Hematopoietic multipotent progenitor cell treated with erythropoietin and hydrocortisone succinate and interleukin-3 and kit ligand, for 8 days (in vitro differentiated cells): ENCODE data around the gene TCEA2.

Source experiments
- DNase-seq: peaks from one replicate; pipeline ENCODE4 v3.0.0-alpha.2; 2015

The TCEA2 gene

DNA sequence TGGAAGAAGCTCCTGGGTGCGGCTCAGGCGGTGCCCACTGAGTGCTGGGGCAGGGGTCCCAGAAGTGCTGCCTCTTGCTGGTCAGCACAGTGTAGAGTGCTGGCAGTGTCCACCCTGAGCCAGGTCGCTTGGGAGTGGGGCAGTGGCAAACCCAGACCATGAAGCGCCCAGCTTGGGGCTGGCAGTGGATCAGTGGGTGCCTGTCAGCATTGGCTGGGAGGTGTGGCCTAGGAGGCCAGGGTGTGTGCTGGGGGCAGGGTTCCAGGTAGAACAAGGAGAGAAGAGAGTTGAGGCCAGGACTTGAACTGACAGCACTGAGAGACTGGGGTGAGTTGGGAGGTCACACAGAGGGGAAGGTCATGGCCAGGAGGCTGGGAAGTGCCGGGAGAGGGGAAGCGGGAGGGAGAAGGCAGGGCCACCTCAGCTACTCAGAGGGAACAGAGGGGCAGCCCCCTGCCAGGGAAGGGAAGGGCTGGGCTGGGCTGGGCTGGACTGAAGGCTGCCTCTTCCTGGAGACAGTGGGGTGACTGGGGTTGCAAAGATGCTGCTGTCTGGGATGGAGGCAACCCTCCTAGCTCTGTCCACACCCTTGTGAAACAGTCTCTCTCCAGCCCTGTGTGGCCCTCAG is 4.1 kb downstream of the TCEA2 start:
- DNase-seq = no peak

DNA sequence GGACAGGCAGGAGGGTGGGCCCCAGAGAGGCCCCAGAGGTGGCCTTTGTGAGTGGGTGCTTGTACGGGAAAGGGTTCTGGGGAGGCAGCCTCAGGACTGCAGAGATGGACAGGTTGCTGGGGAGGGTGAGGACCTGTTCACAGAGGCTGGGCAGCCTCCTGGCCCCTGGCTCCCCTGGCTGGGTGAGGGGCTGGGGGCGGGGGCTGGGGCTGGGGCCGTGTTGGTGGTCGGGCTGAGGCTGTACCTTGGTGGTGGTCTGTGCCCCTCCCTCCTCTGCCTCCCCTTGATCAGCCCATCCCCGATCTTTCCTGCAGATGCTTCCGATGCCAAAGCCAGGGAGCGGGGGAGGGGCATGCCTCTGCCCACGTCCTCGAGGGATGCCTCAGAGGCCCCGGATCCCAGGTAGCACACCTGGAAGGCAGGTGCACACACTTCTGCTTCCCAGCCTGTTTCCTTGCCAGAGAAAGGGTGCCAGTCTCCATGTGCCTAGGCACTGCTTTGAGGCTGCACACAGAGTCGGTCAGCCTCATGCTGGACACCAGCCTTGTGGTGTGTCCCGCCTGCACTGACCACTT is 4.8 kb downstream of the TCEA2 start:
- no peak for DNase-seq

DNA sequence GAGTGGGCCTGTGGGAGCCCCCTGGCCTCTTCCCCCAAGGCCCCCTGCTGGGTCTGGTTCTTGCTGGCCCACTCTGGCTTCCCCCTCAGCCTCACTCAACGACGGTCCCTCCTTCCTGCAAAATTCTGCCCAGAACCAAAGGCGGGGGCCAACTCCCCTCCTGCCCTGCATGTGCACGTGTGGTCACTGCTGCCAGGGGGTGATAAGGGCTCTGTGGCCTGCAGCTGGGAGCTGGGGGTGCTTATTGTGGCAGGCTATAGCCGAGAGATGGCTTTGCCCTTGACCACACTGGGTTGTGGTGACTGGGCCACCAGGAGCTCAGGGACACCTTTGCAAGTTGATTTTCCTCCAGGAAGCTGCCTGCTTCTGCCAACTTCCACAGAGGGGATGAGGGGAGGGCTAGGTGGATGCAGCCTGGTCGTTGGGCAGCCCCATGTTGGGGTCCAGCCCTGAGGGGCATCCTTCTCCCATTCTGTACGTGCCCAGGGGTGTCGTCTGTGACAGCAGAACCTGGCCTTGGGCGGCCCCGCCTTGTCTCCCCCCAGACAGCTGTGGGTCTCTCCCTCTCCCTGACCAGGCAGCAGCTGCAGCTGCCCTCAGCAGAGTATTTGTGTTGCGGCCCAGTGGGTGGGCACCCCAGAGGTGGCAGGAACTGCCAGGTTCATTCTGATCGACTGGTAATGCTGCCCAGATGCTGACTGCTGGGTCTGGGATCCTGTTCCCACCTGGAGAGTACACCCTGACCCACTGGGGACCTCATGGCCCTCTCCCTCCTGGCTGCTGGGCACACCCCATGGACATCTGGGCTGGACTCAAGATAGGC is 5.6 kb downstream of the TCEA2 start:
- peak; percentile 82 for DNase-seq

DNA sequence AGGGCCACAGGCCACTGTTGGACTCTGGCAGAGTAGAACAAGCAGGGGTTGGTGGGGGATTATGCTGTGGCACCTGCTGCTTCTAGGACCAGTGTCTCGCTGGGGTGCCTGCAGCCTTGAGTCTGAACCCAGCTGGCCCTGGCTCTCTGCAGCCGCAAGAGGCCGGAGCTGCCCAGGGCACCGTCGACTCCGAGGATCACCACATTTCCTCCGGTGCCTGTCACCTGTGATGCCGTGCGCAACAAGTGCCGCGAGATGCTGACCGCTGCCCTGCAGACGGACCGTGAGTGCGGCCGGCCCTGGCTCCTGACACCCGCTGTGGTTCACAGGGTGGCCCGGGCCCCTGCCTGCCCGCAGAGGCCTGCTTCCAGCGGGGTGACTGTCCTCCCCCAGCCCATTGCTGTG is 6.2 kb downstream of the TCEA2 start:
- no peak for DNase-seq

DNA sequence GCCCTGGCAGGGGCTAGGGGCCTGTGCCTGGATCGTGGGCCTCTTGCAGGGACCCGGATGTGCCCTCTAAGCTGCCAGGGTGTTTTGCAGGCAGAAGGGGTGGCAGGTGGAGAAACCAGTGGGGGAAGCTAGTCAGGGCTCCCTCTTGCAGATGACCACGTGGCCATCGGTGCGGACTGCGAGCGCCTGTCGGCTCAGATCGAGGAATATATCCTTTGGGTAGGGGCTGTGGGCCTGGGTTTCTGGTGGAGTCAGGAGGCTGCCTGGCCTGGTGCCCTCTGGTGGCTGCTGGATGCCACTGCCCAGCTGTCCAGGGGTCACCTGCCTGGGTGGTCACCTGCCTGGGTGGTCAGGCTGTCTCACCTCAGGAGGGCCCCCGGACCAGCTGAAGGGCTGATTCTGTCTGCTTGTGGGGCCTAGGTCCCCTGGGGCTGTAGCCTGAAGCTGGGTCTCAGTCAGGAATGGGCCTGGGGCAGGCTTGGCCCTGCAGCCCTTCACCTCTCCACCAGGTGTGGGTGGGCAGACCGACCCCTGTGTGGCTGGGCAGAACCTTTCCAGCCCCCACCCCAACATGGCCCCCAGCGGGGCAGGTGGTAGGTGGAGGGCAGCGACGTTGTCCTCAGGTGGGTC is 6.7 kb downstream of the TCEA2 start:
- DNase-seq = no peak

DNA sequence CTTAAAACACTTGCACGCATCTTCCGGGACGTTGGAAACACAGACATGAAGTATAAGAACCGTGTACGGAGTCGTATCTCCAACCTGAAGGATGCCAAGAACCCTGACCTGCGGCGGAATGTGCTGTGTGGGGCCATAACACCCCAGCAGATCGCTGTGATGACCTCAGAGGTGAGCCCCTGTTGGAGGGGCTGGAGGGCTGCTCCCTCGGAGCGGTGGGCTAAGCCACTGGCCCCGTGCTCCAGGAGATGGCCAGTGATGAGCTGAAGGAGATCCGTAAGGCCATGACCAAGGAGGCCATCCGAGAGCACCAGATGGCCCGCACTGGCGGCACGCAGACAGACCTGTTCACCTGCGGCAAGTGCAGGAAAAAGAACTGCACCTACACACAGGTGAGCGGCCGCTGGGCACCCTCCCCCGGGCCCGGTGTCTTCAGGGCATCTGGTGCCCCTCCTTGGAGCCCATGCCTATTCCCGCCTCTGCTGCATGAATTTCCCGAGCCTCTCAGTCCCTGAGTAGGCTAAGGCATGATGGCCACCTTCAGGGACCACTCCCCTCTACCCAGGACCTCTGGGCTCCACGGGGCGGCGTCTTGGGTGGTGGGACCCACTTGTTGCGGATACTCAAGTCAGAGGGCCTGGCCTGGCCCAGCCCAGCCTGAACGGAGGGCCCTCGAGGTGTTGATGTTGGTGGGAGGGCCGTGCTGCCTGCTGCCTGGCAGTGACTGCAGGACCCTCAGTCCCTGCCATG is 7.4 kb downstream of the TCEA2 start:
- no peak for DNase-seq

DNA sequence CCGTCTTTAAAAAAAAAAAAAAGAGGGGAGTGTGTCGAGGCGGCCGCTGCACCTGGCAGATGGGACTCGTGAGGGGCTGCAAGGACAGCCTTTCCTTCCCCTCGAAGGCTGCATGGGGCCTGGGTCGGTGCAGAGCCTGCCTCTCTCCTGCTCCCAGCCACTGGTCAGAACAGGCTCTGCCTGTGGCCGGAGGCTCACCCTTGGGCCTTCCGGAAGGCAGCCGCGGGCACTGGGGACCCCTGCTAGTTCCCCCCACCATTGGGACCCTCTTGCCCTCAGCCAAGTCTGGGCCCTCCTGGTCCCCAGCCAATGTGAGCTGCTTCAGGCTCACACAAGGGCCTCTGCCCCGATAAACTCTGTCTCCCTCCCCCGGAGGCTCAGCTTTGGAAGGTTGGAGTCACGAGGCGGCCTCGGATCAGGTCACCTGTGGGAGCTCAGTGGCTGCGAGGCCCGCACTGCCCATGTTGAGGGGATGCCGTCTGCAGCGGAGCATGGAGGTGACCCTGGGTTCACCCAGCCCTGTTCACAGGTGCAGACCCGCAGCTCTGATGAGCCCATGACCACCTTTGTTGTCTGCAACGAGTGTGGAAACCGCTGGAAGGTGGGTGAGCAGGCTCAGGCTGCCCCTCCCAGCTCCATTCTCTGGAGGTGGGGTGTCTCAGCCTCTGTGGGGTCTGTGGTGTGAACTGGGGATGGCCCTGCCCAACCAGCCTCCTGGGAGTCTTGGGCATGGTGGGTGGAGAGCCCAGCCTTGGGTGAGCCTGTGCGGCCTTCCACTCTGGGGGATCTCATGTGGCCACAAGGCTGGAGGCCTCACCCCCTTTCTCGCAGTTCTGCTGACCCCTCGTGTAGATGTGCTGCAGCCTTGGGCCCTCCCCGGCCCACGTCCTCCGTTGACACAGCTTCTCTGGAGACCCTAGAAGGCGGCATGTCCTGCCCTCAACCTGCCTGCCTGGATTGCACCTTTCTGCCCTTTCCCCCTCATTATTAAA is 8.6 kb downstream of the TCEA2 start:
- no peak for DNase-seq

DNA sequence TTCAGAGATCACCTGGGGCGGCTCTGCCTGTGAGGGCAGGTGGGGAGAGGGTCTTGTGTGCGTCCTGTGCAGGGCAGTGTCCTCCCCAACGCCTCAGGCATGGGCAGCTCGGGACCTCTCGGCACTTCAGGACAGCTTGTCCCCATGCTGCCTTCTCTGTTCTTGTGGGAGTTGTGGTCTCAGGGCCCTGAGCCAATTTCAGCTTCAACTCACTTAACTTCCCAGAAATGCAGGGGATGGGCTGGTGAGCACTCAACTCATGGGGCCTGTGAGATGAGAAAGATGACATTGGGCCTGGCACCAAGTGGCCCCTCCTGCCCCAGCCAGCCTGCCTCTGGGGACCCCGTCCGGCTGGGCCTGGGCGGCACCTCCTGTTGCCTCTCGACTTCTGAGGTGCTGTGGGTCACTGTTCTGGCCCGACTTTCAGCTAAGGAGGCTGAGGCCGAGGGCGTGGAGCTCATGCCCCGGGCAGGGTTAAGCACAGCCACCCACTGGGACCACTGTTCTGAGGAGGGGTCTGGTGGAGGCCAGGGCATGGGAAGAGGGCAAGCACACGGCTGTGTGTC is 9.6 kb downstream of the TCEA2 start:
- no peak for DNase-seq

DNA sequence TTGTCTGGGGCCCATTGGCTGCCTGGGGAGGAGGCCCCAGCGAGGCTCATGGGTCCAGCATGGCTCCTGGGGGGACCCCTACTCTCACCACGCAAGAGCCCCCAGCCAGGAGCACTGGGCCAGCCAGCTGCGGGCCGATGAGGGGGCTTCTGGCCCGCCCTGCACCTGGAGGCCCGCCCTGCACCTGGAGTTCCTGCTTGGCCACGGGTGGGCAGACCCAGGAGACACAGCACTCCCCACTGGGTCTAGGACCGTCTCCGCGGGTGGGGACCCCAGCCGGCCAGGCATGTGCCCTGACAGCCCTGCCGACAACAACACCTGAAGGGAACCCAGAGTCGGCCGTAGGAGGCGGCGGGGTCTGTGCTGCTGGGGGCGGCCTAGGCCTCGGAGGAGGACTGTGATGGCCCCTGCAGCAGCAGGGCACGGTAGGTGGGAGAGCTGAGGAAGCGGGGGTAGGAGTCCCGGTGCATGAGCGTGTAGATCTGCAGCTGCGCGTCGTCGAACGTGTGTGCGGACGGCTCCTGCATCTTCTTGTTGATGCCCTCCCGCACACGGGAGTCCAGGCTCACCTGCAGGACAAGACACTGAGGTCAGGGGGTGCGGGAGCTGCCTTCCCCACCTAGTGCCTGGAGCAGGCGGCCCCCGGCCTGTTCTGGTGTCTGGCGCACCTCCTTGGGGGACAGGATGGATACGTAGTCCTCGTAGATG is 10.6 kb downstream of the TCEA2 start:
- DNase-seq = no peak

DNA sequence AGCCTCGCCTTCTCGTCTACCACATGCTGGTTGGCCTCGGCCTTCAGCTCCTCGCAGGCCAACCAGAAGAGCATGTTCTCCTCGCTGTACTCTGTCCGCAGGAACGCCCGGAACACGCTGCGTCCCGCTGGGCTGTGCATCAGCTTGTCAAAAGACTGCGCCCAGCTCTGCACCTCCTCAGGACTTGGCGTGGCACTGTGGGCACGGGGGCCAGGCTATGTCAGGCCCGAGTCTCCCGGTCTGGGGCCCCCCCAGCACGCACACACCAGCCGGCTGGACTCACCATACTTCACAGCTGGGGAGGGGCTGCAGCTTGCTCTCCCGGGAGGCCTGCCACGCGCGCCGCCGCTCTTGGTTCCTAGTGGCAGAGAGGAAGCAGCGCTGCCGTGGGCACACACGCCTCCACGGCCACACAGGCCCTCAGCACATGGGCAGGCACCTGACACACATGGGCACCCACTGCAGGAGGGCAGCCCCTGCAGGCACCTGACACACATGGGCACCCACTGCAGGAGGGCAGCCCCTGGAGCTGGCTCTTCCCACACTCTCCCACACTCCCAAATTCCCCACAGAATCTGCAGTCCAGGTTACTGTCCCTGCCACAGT is 11.3 kb downstream of the TCEA2 start:
- no peak for DNase-seq

DNA sequence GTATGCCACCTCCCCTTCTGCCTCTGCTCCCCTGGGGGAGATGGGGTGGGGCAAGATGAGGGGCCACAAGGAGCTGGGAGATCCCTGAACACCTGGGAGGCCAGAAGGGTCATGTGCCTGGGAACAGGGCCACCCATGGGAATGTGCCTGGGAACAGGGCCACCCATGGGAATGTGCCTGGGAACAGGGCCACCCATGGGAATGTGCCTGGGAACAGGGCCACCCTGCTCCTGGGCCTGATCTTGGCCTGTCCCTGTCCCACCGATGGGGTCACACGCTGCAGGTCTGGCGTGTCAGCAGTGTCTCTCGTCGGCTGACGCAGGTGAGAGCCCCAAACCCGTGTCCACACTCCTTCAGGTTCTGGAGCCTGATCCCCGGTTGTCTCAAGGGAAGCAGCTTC is 12.0 kb downstream of the TCEA2 start:
- DNase-seq = no peak

DNA sequence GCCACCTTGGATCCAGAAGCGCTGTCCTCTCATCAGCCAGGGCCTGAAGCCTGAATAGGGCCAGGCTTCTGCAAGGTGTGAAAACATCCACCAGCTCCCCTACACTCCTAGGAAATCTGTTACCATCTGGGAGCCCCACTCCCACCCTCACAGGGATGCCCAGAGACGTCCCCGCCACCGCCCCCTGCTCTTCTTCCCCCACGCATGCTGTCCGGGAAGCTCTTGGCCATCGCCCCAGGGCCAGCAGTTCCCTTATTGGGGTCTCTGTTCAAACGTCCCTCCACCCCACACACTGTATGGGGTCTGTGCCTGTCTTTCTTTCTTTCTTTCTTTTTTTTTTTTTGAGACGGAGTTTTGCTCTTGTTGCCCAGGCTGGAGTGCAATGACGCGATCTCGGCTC is 12.6 kb downstream of the TCEA2 start:
- DNase-seq = no peak

DNA sequence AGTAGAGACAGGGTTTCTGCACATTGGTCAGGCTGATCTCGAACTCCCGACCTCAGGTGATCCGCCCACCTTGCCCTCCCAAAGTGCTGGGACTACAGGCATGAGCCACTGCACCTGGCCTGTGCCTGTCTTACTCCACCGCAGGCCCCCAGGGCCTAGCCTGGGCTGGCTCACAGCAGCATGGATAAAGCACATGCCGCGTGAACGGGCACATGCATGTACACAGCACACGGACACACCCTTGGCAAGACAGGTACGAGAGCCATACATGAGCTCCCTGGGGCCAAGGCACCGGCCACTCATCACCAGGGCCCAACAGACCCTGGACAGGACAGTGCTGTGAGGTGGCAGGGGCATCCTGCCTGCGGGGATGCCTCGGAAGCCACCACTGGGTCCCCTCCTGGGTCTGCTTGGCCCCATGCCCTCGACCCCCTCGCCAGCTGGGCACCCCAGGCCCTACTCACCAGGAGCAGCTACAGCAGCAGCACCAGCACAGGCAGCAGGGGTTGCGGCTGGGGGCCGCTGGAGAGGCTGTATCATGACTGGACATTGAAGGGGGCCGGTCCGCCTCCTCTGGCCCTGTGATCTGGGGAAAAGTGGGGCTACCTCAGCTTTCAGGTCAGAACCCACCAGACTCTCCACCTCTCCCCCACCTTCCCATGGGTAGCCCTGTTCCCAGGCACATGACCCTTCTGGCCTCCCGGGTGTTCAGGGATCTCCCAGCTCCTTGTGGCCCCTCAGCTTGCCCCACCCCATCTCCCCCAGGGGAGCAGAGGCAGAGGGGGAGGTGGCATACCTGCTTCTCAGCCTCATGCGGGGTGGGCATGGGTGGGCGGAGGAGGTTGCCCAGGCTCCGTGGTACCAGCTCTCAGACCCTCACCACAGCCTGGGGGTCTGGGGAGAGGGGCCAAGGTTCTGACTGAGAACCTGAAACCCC is 13.3 kb downstream of the TCEA2 start:
- DNase-seq = no peak

DNA sequence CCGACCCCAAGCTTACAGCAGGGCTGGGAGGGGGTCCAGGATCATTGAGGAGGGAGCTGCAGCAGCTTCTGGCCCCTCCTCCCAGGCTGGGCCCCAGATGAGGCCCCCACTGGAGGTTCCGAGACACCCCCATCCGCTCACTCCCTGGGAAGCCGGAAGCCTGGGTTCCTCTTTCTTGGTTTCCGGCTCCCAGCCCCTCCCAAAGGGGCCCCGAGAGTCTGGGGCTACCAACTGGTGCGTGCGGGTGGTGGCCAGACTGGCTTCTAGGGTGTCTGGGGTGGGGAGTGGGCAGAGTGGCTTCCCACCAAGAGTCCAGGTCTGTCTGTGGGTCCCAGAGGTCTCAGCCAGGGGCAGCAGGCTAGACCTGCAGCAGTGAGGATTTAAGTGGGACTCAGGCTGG is 14.1 kb downstream of the TCEA2 start:
- DNase-seq = no peak

DNA sequence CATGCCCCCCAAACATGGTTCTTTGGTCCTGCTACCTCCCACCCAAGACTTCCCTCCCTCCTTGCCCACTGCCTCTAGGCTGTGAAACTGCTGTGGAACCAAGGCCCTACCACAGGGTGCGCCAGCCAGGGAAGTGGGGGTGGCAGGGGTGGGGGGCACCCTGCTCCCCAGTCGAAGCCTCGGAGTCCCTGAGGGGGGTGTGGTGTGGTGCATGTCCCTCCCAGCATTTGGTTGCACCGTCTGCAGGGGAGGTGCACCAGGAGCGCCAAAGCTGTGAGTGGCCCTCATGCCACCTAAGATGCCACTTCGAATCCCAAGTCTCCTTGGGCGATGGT is 14.5 kb downstream of the TCEA2 start:
- no peak for DNase-seq

DNA sequence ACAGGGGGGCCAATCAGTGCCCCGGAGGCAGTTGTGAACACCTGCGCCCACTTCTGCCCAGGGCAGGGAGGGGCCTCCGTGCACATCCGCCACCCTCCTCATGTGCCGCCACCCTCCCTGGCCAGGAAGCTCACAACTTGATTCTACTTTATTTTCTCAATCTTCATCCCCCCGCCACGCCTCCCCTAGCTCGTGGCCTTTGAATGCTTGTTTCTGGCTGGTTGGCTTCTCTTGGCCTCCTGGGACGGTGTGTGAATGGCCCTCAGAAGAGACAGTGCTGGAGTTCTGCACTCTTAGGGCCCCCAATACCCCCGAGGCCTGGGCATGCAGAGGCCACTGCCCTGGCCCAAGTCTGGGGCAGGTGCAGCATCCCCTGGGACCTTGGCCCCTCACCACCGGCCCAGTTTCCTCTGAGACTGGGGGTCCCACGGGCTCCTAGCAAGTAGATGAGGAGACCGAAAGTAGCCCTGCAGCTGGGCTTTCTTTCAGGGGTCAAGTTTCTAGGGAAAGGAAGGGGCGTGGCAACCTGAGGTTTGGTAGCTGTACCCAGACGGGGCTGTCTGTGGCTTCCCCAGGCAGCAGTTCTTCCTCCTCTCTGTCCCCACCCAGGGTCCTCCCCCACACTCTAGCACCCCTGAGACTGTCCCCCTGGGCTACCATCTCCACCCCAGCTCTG is 15.0 kb downstream of the TCEA2 start:
- no peak for DNase-seq

DNA sequence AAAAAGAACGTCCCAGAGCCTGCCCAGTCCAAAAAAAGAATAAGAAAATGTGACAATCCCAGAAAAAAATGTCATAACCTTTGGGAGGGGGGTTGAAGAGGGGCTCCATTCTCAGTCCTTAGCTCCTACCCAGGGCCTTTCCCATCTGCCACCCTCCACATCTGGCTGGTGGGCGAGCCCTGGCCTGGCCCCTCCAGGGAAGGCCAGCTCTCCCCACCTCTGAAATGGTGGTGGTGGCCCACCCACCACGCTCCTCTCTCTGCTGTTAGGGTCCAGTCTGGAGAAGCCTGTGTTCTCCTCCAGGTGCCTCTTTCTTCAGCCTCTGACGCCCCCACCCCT is 15.9 kb downstream of the TCEA2 start:
- DNase-seq = no peak

DNA sequence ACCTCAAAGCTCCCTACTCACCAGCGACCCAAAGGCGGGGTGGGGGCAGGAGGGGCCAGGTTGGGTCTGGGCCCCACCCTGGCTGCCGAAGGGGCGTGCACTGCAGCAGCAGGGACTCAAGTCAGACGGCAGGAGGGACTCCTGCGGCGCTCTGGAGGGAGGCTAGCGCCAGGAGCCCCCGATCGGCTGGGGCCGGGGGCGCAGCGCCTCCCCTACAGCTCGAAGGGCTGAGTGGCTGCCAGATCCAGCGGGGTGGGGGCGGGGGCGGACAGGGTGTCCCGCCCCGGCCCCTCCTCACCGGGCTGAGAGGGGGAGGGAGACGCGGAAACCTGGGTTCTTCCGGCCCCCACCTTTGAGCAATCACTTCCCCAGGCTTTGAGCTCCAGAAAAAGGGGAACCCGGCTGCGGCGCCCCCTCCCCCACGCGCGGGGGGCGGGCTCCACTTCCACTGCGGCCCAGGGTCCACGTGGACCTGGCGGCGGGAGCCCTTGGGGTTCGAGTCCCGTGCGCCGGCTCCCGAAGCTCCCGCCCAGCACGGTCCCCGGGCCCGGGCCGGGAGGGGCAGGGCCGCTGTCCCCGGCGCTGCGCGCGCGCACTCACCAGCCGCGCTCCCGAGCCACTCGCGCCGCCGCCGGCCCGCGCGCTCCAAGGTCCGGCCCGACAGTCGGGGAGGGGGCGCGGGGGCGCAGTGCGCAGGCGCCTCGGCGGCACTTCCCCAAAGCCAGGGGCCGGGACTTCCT is 16.4 kb downstream of the TCEA2 start, which contains the start of gene RGS19:
Gene RGS19 (minus strand): TSS at position 246 of the 740 bp plus-strand sequence. CDS start 2,632 bp downstream, outside the sequence.
- DNase-seq = peak; percentile 34
